CD4-positive, CD25-positive, alpha-beta regulatory T cell (primary cell): ENCODE measurements around the gene ZAR1. TPM values are rescaled to one million over a fixed set of nuclear protein-coding genes. Genes with fewer than 3 reads are reported as not detected.

Source experiments
- ATAC-seq, 2 donors: fragments of 150-1000 bp; cut with Tn5 transposase; one replicate each; pipeline ENCODE4 v1.10.0; 2021; ENCODE audit warnings: low read depth in 2 of 2, moderate number of reproducible peaks in 2 of 2, moderate library complexity in 1 of 2
- DNase-seq, 3 donors: peaks; one replicate each; pipeline versions ENCODE4 v3.0.0 to v3.0.0-alpha.2; 2012 to 2022; ENCODE audit warnings: mixed read lengths in 1 of 3
- H3K27ac ChIP-seq: one replicate; pipeline ENCODE4 v1.7.0; 2013; ENCODE audit warnings: mild to moderate bottlenecking, low read length; ENCODE audit not compliant: insufficient read depth, poor library complexity, severe bottlenecking
- H3K27me3 ChIP-seq: one replicate; pipeline ENCODE4 v1.7.0; 2013; ENCODE audit warnings: low read length; ENCODE audit not compliant: control insufficient read depth, insufficient read depth
- H3K36me3 ChIP-seq: one replicate; pipeline ENCODE4 v1.7.0; 2013; ENCODE audit warnings: mild to moderate bottlenecking, low read length, moderate library complexity; ENCODE audit not compliant: control insufficient read depth, insufficient read depth
- H3K4me1 ChIP-seq: 2 replicates; pipeline ENCODE4 v1.7.0; 2013; ENCODE audit warnings: mild to moderate bottlenecking, low read length; ENCODE audit not compliant: insufficient read depth, control insufficient read depth, poor library complexity, severe bottlenecking
- H3K4me3 ChIP-seq: one replicate; pipeline ENCODE4 v1.7.0; 2013; ENCODE audit warnings: low read depth, mild to moderate bottlenecking, low read length, moderate library complexity
- H3K9me3 ChIP-seq, 2 experiments: 1 replicate in 1 of 2; 2 replicates in 1 of 2; pipeline ENCODE4 v1.7.0; 2013; ENCODE audit warnings: low read length in 2 of 2, mild to moderate bottlenecking in 1 of 2, moderate library complexity in 1 of 2; ENCODE audit not compliant: control insufficient read depth in 2 of 2
- H3K27ac Mint-ChIP-seq, 3 donors: one replicate each; pipeline ENCODE4 v1.8.0; 2020 to 2022; ENCODE audit warnings: mild to moderate bottlenecking in 3 of 3, mixed read lengths in 3 of 3, moderate library complexity in 2 of 3
- H3K27me3 Mint-ChIP-seq: one replicate; pipeline ENCODE4 v1.8.0; 2022; ENCODE audit warnings: mild to moderate bottlenecking, mixed read lengths
- H3K36me3 Mint-ChIP-seq: one replicate; pipeline ENCODE4 v1.8.0; 2020; ENCODE audit warnings: mixed read lengths
- H3K4me1 Mint-ChIP-seq, 4 donors: one replicate each; pipeline ENCODE4 v1.8.0; 2020 to 2022; ENCODE audit warnings: mixed read lengths in 4 of 4, mild to moderate bottlenecking in 1 of 4
- H3K4me3 Mint-ChIP-seq, 4 donors: one replicate each; pipeline ENCODE4 v1.8.0; 2020 to 2022; ENCODE audit warnings: mild to moderate bottlenecking in 4 of 4, mixed read lengths in 4 of 4, moderate library complexity in 3 of 4
- H3K9me3 Mint-ChIP-seq, 7 donors: one replicate each; pipeline ENCODE4 v1.8.0; 2020 to 2022; ENCODE audit warnings: mixed read lengths in 7 of 7, mild to moderate bottlenecking in 3 of 7, moderate library complexity in 2 of 7
- polyA plus RNA-seq, 4 donors: library from polyadenylated mRNA; unstranded; fragments of 300-500 nt; fragmentation: Illumina TruSeq; gene quantifications; one replicate each; pipeline ENCODE4 v1.2.3, GENCODE V29; 2021
- total RNA-seq: library from RNA; stranded (reverse); gene quantifications from one replicate; pipeline ENCODE4 v1.2.3, GENCODE V29; 2022

The ZAR1 gene
- total and polyA plus RNA-seq, 5 donors from 2014 or later, result not detected

DNA sequence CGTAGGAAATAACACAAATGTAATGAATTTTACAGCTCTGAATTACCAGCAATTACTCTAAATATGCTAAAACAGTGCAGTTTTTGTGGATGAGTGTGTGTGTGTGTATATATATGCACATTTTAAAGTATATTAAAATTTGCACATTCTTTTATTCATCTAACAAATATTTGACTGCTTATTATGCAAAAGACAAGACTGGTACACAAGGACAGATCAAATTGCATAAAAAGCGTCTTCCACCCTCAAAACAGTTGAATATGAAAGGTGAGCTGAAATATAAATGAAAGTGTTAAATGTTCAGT lies 13.9 kb downstream of the ZAR1 start:
- H3K4me3 Mint-ChIP-seq, result no peak overlapping the region
- no peaks in the 10 kb centered on the region for H3K27me3 Mint-ChIP-seq
- no peak overlapping the region for H3K27ac Mint-ChIP-seq
- Histone ChIP-seq H3K36me3 (peaks cover 59% of the 10 kb centered on the region), H3K9me3 (no peaks in the 10 kb centered on the region), H3K27ac (no peak overlapping the region), H3K4me1 (no peaks in the 10 kb centered on the region), H3K27me3 (no peaks in the 10 kb centered on the region), H3K4me3 (no peak overlapping the region)
- peaks cover 6 to 22% (median 14%) of the 10 kb centered on the region in 4 donors for H3K4me1 Mint-ChIP-seq
- DNase-seq (no peak), ATAC-seq (no peak)
- peaks cover 45% of the 10 kb centered on the region for H3K36me3 Mint-ChIP-seq
- H3K9me3 Mint-ChIP-seq, result no peaks in the 10 kb centered on the region

DNA sequence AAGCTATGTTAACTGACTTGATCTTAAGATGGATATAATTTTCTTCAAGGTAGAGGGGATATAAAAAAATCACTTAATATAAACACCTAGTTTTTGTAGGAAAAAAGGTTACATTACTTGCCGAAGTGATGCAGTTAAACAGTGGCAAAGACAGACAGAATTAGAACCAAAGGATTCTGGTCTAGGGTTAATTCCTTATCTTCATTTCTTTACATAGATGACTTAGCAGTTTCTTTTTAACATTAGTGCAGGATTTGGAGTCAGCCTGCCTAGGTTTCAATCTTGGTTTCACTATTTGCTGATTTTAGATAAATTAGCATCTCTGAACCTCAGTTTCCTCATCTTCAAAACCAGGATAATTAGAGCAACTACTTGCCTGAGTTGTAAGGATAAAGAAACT lies 14.3 kb downstream of the ZAR1 start:
- Histone ChIP-seq H3K9me3 (no peaks in the 10 kb centered on the region), H3K4me1 (no peaks in the 10 kb centered on the region), H3K27me3 (no peaks in the 10 kb centered on the region), H3K27ac (no peak overlapping the region), H3K4me3 (no peak overlapping the region), H3K36me3 (peaks cover 59% of the 10 kb centered on the region)
- ATAC-seq, result no peak
- Mint-ChIP-seq H3K9me3 (no peaks in the 10 kb centered on the region), H3K4me1 (peaks cover 6 to 18% (median 13%) of the 10 kb centered on the region in 4 donors), H3K27me3 (no peaks in the 10 kb centered on the region), H3K27ac (no peak overlapping the region), H3K36me3 (peaks cover 44% of the 10 kb centered on the region), H3K4me3 (no peak overlapping the region)
- DNase-seq, result no peak

DNA sequence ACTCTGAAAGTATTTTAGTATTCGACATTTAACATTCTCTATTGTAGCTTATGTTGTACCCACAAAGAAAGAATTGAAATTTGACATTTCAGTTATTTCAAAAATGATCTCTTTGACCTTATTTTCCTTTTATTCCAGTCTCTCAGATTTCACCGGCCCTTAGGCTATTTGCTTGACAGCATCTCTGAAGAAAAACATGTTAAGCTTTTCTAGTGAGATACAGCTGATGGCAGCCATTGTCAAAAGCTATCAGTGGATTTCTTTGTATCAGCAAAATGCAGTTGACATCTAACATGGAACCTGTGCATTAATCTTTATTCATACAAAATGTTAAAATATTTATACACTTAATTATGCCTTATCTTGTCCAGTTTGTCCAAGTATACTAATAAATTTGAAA lies 16.7 kb downstream of the ZAR1 start:
- Mint-ChIP-seq H3K27me3 (no peaks in the 10 kb centered on the region), H3K36me3 (peaks cover 46% of the 10 kb centered on the region), H3K4me3 (no peak overlapping the region), H3K4me1 (peaks cover 0 to 7% (median 5%) of the 10 kb centered on the region in 4 donors), H3K9me3 (no peaks in the 10 kb centered on the region), H3K27ac (no peak overlapping the region)
- Histone ChIP-seq H3K27me3 (no peaks in the 10 kb centered on the region), H3K27ac (no peak overlapping the region), H3K36me3 (peaks cover 69% of the 10 kb centered on the region), H3K9me3 (no peaks in the 10 kb centered on the region), H3K4me1 (no peaks in the 10 kb centered on the region), H3K4me3 (no peak overlapping the region)
- DNase-seq (no peak), ATAC-seq (no peak)

DNA sequence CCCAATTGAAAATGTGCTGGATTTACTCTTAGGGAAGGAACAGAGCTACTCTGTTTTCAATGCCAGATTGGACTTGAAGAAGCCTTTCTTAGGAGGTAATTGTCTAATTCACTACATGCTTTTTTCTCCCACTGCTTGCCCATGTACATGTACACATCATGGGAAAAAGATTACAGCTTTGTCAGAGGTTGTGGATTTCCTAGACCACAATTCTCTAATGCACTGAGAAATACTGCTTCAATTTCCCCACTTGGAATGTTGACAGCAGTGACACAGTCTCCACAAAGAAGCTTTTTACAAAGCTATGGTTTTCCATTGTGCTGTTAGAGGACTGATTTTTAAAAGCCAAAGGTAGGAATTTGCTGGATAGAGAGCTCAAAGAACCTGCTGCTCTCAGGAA lies 19.5 kb downstream of the ZAR1 start:
- no peak overlapping the region for H3K27ac Mint-ChIP-seq
- no peaks in the 10 kb centered on the region for H3K27me3 Mint-ChIP-seq
- Histone ChIP-seq H3K9me3 (no peaks in the 10 kb centered on the region), H3K27me3 (no peaks in the 10 kb centered on the region), H3K27ac (no peak overlapping the region), H3K36me3 (peaks cover 89% of the 10 kb centered on the region), H3K4me1 (no peaks in the 10 kb centered on the region), H3K4me3 (no peak overlapping the region)
- DNase-seq (no peak), ATAC-seq (no peak)
- no peaks in the 10 kb centered on the region for H3K9me3 Mint-ChIP-seq
- H3K4me1 Mint-ChIP-seq, result peaks cover 0 to 7% (median 3%) of the 10 kb centered on the region in 4 donors
- no peak overlapping the region for H3K4me3 Mint-ChIP-seq
- H3K36me3 Mint-ChIP-seq, result peaks cover 52% of the 10 kb centered on the region

DNA sequence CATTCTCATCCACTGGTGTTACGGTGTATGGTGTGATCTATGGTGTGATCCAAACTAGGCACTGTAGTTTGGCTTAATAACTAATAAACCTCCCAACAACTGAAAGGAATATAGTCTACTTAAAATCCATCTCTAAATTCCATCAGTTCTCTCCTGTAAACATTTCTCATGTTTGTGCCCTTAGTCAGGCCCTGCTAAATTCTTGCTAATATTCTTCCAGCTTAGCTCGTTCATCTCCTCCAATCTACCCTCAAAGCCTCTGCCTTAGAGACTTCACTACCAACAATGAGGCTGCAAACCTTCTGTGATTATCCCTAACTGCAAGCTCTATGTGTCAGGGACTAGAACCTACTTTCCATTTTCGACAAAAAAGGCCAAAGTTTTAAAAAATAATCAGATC lies 28.1 kb downstream of the ZAR1 start:
- Mint-ChIP-seq H3K4me3 (no peak overlapping the region), H3K9me3 (no peaks in the 10 kb centered on the region), H3K27me3 (no peaks in the 10 kb centered on the region), H3K36me3 (peaks cover 57% of the 10 kb centered on the region), H3K27ac (peak overlapping the region in 1 of 3 donors; percentile 8), H3K4me1 (peaks cover 0 to 4% (median 0%) of the 10 kb centered on the region in 4 donors)
- no peaks in the 10 kb centered on the region for H3K27me3 ChIP-seq
- H3K36me3 ChIP-seq, result peaks cover 73% of the 10 kb centered on the region
- no peak overlapping the region for H3K27ac ChIP-seq
- H3K4me3 ChIP-seq, result no peak overlapping the region
- H3K9me3 ChIP-seq, result no peaks in the 10 kb centered on the region
- H3K4me1 ChIP-seq, result no peaks in the 10 kb centered on the region
- no peak for ATAC-seq
- DNase-seq, result no peak

DNA sequence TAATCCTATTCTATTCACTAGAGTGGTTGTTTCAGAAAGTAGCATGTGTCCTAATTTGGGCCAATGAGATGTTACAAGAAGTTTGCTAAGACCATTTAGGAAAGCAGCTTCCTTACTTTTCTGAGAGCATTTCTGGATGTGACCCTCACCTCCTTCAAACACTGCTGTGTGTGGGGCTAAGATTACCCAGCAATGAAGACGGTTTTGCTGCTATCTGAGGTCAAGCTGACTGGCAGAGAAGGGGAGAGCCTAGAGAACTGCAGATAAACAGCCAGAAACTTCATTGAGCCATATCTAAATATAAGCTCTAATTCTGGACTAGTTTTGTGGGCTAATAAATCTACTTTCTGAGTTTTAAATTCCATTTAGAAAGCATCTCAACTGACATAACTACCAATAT lies 36.4 kb downstream of the ZAR1 start:
- Histone ChIP-seq H3K27me3 (no peaks in the 10 kb centered on the region), H3K9me3 (no peaks in the 10 kb centered on the region), H3K4me1 (no peaks in the 10 kb centered on the region), H3K36me3 (peaks cover 92% of the 10 kb centered on the region), H3K27ac (no peak overlapping the region), H3K4me3 (no peak overlapping the region)
- H3K27me3 Mint-ChIP-seq, result no peaks in the 10 kb centered on the region
- DNase-seq (no peak), ATAC-seq (no peak)
- peaks cover 67% of the 10 kb centered on the region for H3K36me3 Mint-ChIP-seq
- no peaks in the 10 kb centered on the region for H3K9me3 Mint-ChIP-seq
- no peak overlapping the region for H3K27ac Mint-ChIP-seq
- H3K4me1 Mint-ChIP-seq, result no peaks in the 10 kb centered on the region
- no peak overlapping the region for H3K4me3 Mint-ChIP-seq

DNA sequence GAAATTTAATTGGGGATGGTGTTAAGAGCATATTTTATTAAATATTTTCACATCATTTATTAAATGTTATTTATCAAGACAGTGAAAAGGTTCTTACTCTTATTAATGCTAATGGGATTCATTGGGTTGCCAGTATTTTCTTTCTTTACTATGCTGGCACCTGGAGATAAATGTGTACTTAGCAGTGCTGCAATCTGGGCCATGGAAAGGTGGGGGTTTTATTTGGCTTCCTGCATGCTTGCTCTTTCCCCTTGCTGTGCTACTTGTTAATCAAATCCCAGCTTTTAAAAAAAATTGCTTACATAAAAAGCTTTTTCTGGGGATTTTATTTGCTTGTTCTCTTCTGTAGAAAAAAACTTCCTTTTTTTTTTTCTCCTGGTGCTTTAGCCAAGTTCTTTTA lies 48.3 kb downstream of the ZAR1 start:
- Mint-ChIP-seq H3K27me3 (no peaks in the 10 kb centered on the region), H3K4me3 (no peak overlapping the region), H3K4me1 (peaks cover 0 to 2% (median 0%) of the 10 kb centered on the region in 4 donors), H3K36me3 (peaks cover 53% of the 10 kb centered on the region), H3K9me3 (no peaks in the 10 kb centered on the region), H3K27ac (no peak overlapping the region)
- no peak for DNase-seq
- H3K27me3 ChIP-seq, result no peaks in the 10 kb centered on the region
- no peak overlapping the region for H3K4me3 ChIP-seq
- ATAC-seq, result no peak
- no peaks in the 10 kb centered on the region for H3K9me3 ChIP-seq
- H3K27ac ChIP-seq, result no peak overlapping the region
- no peaks in the 10 kb centered on the region for H3K4me1 ChIP-seq
- peaks cover 67% of the 10 kb centered on the region for H3K36me3 ChIP-seq

DNA sequence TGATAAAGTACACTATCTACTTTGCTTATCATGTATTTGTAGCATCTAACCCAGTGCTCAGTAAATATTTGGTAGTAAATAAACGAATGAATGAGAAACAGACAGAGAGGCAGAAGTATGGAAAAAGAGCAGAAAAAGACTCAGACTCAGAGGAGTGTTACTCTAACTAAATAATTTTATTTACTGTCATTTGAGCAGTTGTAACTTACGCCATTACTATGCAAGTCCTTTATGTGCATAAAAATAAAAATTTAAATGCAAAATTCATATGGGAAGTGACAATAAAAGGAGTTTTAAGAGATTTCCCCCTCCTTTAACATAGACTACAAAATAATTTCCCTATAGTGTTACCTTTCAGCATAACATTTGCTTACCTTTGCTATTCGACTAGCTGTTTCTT lies 49.5 kb downstream of the ZAR1 start:
- H3K36me3 Mint-ChIP-seq, result peaks cover 55% of the 10 kb centered on the region
- DNase-seq (no peak), ATAC-seq (no peak)
- peak overlapping the region in 2 of 3 donors; percentile 48 to 84 for H3K27ac Mint-ChIP-seq
- Histone ChIP-seq H3K4me1 (no peaks in the 10 kb centered on the region), H3K4me3 (no peak overlapping the region), H3K9me3 (no peaks in the 10 kb centered on the region), H3K27me3 (no peaks in the 10 kb centered on the region), H3K27ac (no peak overlapping the region), H3K36me3 (peaks cover 68% of the 10 kb centered on the region)
- H3K27me3 Mint-ChIP-seq, result no peaks in the 10 kb centered on the region
- no peaks in the 10 kb centered on the region for H3K9me3 Mint-ChIP-seq
- H3K4me3 Mint-ChIP-seq, result no peak overlapping the region
- peaks cover 0 to 2% (median 0%) of the 10 kb centered on the region in 4 donors for H3K4me1 Mint-ChIP-seq
